Osteocyte (in vitro differentiated cells): ENCODE measurements around the gene NELFCD. TPM values are rescaled to one million over a fixed set of nuclear protein-coding genes. Genes with fewer than 3 reads are reported as not detected.

ENCODE experiments used
- DNase-seq: peaks from one replicate; pipeline ENCODE4 v3.0.0; 2021; ENCODE audit warnings: mixed read lengths; ENCODE audit not compliant: unreplicated experiment; ENCODE audit errors: extremely low spot score
- H3K27ac Mint-ChIP-seq: one replicate; pipeline ENCODE4 v1.8.0; 2021; ENCODE audit warnings: mild to moderate bottlenecking, mixed read lengths; ENCODE audit not compliant: unreplicated experiment
- H3K27me3 Mint-ChIP-seq: one replicate; pipeline ENCODE4 v1.8.0; 2021; ENCODE audit warnings: mixed read lengths; ENCODE audit not compliant: unreplicated experiment
- H3K36me3 Mint-ChIP-seq: one replicate; pipeline ENCODE4 v1.8.0; 2021; ENCODE audit warnings: mixed read lengths; ENCODE audit not compliant: unreplicated experiment
- H3K4me1 Mint-ChIP-seq: one replicate; pipeline ENCODE4 v1.8.0; 2021; ENCODE audit warnings: mixed read lengths; ENCODE audit not compliant: unreplicated experiment
- H3K4me3 Mint-ChIP-seq: one replicate; pipeline ENCODE4 v1.8.0; 2021; ENCODE audit warnings: mild to moderate bottlenecking, moderate library complexity, mixed read lengths; ENCODE audit not compliant: unreplicated experiment
- H3K9me3 Mint-ChIP-seq: one replicate; pipeline ENCODE4 v1.8.0; 2021; ENCODE audit warnings: mixed read lengths; ENCODE audit not compliant: unreplicated experiment
- CTCF ChIP-seq: fragments of 200-600 bp; sonication (generic); IDR thresholded peaks from 2 replicates; pipeline ENCODE4 v1.5.0; 2021; ENCODE audit warnings: antibody characterized with exemption, mild to moderate bottlenecking, moderate library complexity
- long read RNA-seq: library from polyadenylated mRNA; unstranded; transcript quantifications from one replicate; pipeline ENCODE4 v2.0.0, GENCODE V29; 2021
- total RNA-seq: library from RNA; stranded (reverse); gene quantifications from 2 replicates; pipeline ENCODE4 v1.2.1, GENCODE V29; 2021

Gene NELFCD
- 60.9 and 64.5 TPM in 2 replicates for total RNA-seq
- long read RNA-seq, transcript NELFCD-213 (15 exons, 2,305 nt): major isoform, 283 of 382 reads
- long read RNA-seq, partial matches to known transcripts: 22 of 382 reads
- long read RNA-seq, other reads (novel, unspliced or antisense): 70 of 382 reads

- Mint-ChIP-seq H3K27me3 (no peaks in the 10 kb centered on the region), H3K27ac (peak within 1 kb of the TSS; percentile 79), H3K36me3 (peaks cover under 1% of the 10 kb centered on the region), H3K4me1 (peaks cover 24% of the 10 kb centered on the region), H3K4me3 (peak within 1 kb of the TSS; percentile 86), H3K9me3 (peaks cover 4% of the 10 kb centered on the region)
- DNase-seq: peak; percentile 97
- no peak for TF ChIP-seq CTCF
These were observed at the start of gene NELFCD for GRCh38 chr20:58980711-58981627. TSS of gene NELFCD (plus strand) at chr20:58981256. CDS start at chr20:58981310, 54 bp downstream.

- H3K4me3 Mint-ChIP-seq: no peak overlapping the region
- DNase-seq: no peak
- TF ChIP-seq CTCF: no peak
- no peaks in the 10 kb centered on the region for H3K36me3 Mint-ChIP-seq
- peaks cover 40% of the 10 kb centered on the region for H3K27me3 Mint-ChIP-seq
- peaks cover 4% of the 10 kb centered on the region for H3K9me3 Mint-ChIP-seq
- H3K27ac Mint-ChIP-seq: no peak overlapping the region
- no peaks in the 10 kb centered on the region for H3K4me1 Mint-ChIP-seq
These were observed 48.9 kb upstream of the NELFCD start for GRCh38 chr20:58932170-58932569.

- DNase-seq: no peak
- Mint-ChIP-seq H3K9me3 (peaks cover 4% of the 10 kb centered on the region), H3K4me3 (no peak overlapping the region), H3K36me3 (no peaks in the 10 kb centered on the region), H3K27me3 (peaks cover 59% of the 10 kb centered on the region), H3K27ac (no peak overlapping the region), H3K4me1 (no peaks in the 10 kb centered on the region)
- no peak for TF ChIP-seq CTCF
These were observed 43.0 kb upstream of the NELFCD start for GRCh38 chr20:58938078-58938477.

GRCh38 chr20:58938541-58938940 lies 42.5 kb upstream of the NELFCD start:
- H3K27me3 Mint-ChIP-seq: peaks cover 58% of the 10 kb centered on the region
- DNase-seq: no peak
- H3K27ac Mint-ChIP-seq: no peak overlapping the region
- H3K4me3 Mint-ChIP-seq: no peak overlapping the region
- H3K36me3 Mint-ChIP-seq: no peaks in the 10 kb centered on the region
- peaks cover 4% of the 10 kb centered on the region for H3K9me3 Mint-ChIP-seq
- no peaks in the 10 kb centered on the region for H3K4me1 Mint-ChIP-seq
- no peak for TF ChIP-seq CTCF

GRCh38 chr20:58941471-58941870 lies 39.6 kb upstream of the NELFCD start:
- H3K27ac Mint-ChIP-seq: no peak overlapping the region
- no peak overlapping the region for H3K4me3 Mint-ChIP-seq
- no peaks in the 10 kb centered on the region for H3K9me3 Mint-ChIP-seq
- no peak for TF ChIP-seq CTCF
- no peaks in the 10 kb centered on the region for H3K36me3 Mint-ChIP-seq
- peaks cover 40% of the 10 kb centered on the region for H3K27me3 Mint-ChIP-seq
- DNase-seq: no peak
- no peaks in the 10 kb centered on the region for H3K4me1 Mint-ChIP-seq
